SJCRH30 (cell line): ENCODE results near the gene ANGPTL8. TPM values are rescaled to one million over a fixed set of nuclear protein-coding genes. Genes with fewer than 3 reads are reported as not detected.

Source experiments
- DNase-seq, 2 experiments: peaks; one replicate each; pipeline ENCODE4 v3.0.0-alpha.2; 2015 to 2020
- H3K27ac ChIP-seq: fragments of 250-450 bp; sonication (Bioruptor Pico); 2 replicates; pipeline ENCODE4 v1.5.1; 2020; ENCODE audit warnings: mild to moderate bottlenecking, moderate library complexity
- H3K27me3 ChIP-seq: fragments of 250-450 bp; sonication (Bioruptor Pico); 2 replicates; pipeline ENCODE4 v1.5.1; 2020; ENCODE audit warnings: mild to moderate bottlenecking, moderate library complexity
- H3K36me3 ChIP-seq: fragments of 250-450 bp; sonication (Bioruptor Pico); 2 replicates; pipeline ENCODE4 v1.5.1; 2020; ENCODE audit warnings: mild to moderate bottlenecking, moderate library complexity
- H3K4me1 ChIP-seq: fragments of 250-450 bp; sonication (Bioruptor Pico); 2 replicates; pipeline ENCODE4 v1.5.1; 2020; ENCODE audit warnings: mild to moderate bottlenecking, moderate library complexity
- H3K4me3 ChIP-seq: fragments of 250-450 bp; sonication (Bioruptor Pico); 2 replicates; pipeline ENCODE4 v1.5.1; 2020; ENCODE audit warnings: mild to moderate bottlenecking, moderate library complexity
- H3K9me3 ChIP-seq: fragments of 250-450 bp; sonication (Bioruptor Pico); replicated peaks from 2 replicates; pipeline ENCODE4 v1.5.1; 2020; ENCODE audit warnings: mild to moderate bottlenecking, moderate library complexity
- total RNA-seq: library from RNA; depleted of rRNA; stranded (reverse); fragments of >200 nt; shearing (Covaris generic); gene quantifications from 2 replicates; pipeline ENCODE4 v1.2.3, GENCODE V29; 2014

The ANGPTL8 gene
- total RNA-seq, 1 experiment from 2014 or later: not detected

DNA sequence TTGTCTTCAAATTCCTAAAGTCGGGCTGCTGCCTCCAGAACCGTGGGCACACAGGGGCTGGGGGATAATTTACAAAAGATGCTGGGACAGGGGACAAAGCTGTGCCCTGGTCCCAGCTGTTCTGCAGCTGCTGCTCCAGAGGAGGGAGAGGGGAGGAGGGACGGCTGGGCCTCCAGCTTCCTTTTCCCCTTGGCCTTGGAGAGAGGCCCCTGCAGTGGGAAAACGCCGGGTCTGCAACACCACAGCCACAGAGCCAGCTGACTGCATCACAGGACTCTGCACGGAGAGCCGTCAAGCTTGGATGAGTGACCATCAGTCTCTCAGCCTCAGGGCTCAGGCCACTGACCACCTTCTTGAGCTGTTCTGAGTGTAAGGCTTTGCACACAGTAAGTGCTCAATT is 16.8 kb downstream of the ANGPTL8 start:
- Histone ChIP-seq H3K36me3 (peaks cover 11% of the 10 kb centered on the region; the same call in 1 of the 2 replicates), H3K27me3 (no peaks in the 10 kb centered on the region), H3K4me1 (peaks cover 3% of the 10 kb centered on the region), H3K4me3 (no peak overlapping the region), H3K9me3 (no peaks in the 10 kb centered on the region), H3K27ac (peak overlapping the region; percentile 44)
- peak; percentile 87 to 91 for DNase-seq

DNA sequence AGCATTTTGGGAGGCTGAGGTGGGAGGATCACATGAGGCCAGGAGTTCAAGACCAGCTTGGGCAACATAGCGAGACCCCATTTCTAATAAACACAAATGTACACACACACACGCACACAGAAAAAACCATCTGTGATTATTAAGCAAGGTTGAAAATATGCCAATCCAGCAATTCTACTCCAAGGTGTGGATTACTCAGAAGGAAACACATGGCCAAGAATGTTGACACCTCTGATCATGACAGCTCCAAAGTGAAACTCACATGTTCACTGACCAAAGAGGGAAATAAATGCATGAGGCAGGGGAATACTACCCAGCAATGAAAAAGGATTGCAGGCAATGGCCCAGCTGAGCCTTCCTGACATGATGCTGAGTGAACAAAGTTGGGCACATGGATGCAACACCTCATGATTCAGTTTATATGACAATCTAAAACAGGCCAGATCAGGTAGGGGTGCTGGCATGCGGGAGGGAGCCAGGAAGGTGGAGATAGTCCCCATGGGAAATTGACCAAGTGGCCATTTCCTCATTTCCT is 18.5 kb downstream of the ANGPTL8 start:
- H3K4me3 ChIP-seq: no peak overlapping the region
- H3K9me3 ChIP-seq: no peaks in the 10 kb centered on the region
- no peaks in the 10 kb centered on the region for H3K27me3 ChIP-seq
- peaks cover 3% of the 10 kb centered on the region for H3K4me1 ChIP-seq
- no peak overlapping the region for H3K27ac ChIP-seq
- DNase-seq: no peak
- no peaks in the 10 kb centered on the region for H3K36me3 ChIP-seq

DNA sequence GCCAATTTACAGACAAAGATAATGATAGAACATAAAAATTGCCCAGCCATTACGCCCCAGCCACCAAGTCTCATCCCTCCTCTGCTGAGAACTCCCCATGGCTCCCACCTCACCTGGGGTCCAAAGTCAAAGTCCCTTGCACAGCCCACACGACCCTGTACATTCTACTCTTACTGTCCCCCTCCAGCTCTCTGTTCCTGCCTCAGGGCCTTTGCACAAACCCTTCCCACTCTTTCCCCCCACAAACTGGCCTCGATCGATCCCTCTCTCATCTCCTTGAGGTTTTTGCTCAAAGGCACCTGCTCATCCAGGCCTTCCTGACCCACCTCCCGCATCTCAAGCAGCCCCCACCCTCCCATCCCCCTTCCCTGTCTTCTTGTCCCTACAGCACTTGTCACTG is 21.6 kb downstream of the ANGPTL8 start:
- no peak overlapping the region for H3K4me3 ChIP-seq
- H3K4me1 ChIP-seq: peaks cover 18% of the 10 kb centered on the region
- H3K9me3 ChIP-seq: no peaks in the 10 kb centered on the region
- H3K27me3 ChIP-seq: no peaks in the 10 kb centered on the region
- H3K27ac ChIP-seq: no peak overlapping the region
- no peak for DNase-seq
- H3K36me3 ChIP-seq: no peaks in the 10 kb centered on the region

DNA sequence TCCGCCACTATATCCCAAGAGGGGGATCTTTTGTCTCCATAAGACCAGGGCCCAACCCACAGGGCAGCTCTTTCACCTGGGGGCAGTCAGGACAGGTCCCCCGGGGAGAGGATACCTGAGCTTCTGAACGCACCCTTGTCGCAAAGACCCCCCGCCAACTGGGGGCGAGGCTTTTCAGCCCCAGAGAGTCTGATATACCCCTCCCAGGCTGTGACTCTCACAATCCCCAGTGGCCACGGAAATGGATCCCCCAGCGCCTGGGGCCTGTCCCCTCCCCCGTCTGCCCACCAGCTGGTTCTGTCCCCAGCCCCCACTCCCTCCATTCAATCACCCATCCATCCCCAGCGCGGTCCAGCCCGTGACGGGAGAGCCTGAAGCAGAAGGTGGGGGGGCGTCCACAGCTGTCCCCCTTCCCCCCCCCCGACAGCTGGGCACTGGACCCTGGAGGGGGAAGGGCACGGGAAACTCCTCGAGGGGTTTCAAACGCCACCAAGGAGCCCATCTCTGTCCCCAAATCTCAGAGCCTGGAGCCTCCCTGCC is 22.1 kb downstream of the ANGPTL8 start:
- no peaks in the 10 kb centered on the region for H3K27me3 ChIP-seq

DNA sequence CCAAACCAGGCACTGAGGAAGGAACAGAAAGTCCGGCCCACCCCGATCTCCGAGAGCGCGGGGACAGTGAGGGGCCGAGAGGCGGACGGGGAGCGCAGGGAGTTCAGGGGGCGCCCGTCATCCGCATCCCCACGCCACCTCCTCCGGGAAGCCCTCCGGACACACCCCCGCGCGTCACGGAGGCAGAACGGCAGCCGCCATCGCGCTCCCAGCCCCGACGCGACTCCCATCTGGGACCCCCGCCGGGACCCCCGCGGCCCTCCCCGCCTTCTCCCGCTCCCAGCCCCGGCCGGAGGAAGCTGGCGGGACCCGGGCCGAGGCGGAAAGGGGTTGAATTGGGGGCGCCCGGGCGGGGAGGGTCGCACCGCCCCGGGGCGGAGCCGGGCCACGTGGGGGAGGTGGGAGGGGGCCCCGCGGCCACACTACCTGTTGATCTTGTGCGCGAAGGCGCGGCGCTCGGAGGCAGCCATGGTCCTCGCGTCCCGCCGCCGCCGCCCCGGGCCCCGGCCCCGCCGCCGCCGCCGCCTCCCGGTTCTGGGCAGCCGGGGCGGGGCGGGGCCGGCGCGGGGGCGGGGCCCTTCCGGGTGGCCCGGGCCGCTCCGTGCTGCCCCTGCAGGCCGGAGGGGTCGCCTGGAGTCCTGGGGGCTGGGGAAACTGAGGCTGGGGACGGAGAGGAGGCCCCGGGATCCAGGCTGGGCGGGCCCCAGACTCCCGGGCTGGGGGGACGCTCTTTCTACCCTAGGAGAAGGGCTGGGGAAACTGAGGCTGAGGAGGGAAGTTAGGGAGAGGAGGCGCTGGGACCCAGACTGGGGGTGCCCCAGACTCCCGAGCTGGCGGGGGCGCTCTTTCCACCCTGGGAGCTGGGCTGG is 22.8 kb downstream of the ANGPTL8 start, which contains the start of gene DOCK6:
Gene DOCK6, minus strand, starts transcription at position 554 of the 869 bp plus-strand sequence. Its CDS starts 84 bp downstream, at position 470.
- Histone ChIP-seq H3K36me3 (no peaks in the 10 kb centered on the region), H3K27me3 (no peaks in the 10 kb centered on the region), H3K27ac (peak within 1 kb of the TSS; percentile 52), H3K4me3 (peak within 1 kb of the TSS; percentile 96), H3K9me3 (no peaks in the 10 kb centered on the region), H3K4me1 (peaks cover 19% of the 10 kb centered on the region)
- peak in 1 of 2 experiments; percentile 46 for DNase-seq

More for the DNA sequence above, 22.1 kb downstream of the ANGPTL8 start:
- no peaks in the 10 kb centered on the region for H3K9me3 ChIP-seq
- no peaks in the 10 kb centered on the region for H3K36me3 ChIP-seq
- peak overlapping the region; percentile 52 for H3K27ac ChIP-seq
- peak overlapping the region; percentile 96 for H3K4me3 ChIP-seq
- H3K4me1 ChIP-seq: peaks cover 19% of the 10 kb centered on the region
- peak; percentile 66 to 72 for DNase-seq

DNA sequence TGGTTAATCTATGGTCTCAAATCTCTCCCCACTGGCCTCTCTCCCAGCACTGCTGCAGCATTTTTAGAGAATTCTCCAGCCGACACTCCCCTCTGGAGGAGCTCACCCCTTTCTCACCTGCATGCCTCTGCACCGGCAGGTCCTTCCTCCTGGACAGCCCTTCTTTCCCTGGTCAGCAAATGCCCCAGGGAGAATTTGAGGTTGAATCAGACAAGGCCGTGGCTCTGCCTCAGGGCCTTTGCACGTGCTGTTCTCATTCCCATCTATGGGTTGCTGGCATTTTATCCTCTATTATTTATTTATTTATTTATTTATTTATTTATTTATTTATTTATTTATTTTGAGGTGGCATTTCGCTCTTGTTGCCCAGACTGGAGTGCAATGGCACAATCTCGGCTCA is 24.3 kb downstream of the ANGPTL8 start:
- no peaks in the 10 kb centered on the region for H3K9me3 ChIP-seq
- H3K4me3 ChIP-seq: no peak overlapping the region
- no peaks in the 10 kb centered on the region for H3K27me3 ChIP-seq
- no peak overlapping the region for H3K27ac ChIP-seq
- peaks cover 19% of the 10 kb centered on the region for H3K4me1 ChIP-seq
- no peak for DNase-seq
- no peaks in the 10 kb centered on the region for H3K36me3 ChIP-seq

DNA sequence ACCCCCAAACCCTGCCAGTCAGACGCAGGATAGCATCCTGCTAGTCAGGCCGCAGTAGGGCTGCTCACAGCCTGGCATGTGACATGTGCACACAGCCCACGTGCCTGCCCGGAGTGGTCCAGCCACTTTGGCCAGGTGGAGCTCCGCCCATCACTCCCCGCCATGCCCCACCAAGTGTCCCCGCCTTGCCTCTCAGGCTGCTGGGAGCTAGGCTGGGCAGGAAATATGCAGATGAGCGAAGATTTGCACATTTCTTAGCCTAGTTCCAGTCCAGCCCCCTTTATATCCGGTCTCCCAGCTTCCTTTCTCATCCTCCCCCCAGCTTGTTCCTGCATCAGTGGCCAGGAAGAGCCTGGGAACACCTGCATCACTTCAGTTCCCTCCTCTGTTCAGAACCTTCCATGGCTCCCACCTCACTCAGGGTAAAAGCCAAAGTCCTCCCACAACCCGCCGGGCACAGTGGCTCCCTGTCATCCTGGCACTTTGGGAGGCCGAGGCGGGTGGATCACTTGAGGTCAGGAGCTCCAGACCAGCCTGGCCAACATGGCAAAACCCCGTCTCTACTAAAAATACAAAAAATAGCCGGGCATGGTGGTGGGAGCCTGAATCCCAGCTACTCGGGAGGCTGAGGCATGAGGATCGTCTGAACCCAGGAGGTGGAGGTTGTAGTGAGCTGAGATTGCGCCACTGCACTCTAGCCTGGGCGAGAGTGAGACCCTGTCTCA is 25.2 kb downstream of the ANGPTL8 start:
- peaks cover 24% of the 10 kb centered on the region for H3K4me1 ChIP-seq
- H3K27ac ChIP-seq: no peak overlapping the region
- H3K36me3 ChIP-seq: no peaks in the 10 kb centered on the region
- H3K4me3 ChIP-seq: no peak overlapping the region
- H3K27me3 ChIP-seq: no peaks in the 10 kb centered on the region
- no peaks in the 10 kb centered on the region for H3K9me3 ChIP-seq
- DNase-seq: peak; percentile 43 to 45

DNA sequence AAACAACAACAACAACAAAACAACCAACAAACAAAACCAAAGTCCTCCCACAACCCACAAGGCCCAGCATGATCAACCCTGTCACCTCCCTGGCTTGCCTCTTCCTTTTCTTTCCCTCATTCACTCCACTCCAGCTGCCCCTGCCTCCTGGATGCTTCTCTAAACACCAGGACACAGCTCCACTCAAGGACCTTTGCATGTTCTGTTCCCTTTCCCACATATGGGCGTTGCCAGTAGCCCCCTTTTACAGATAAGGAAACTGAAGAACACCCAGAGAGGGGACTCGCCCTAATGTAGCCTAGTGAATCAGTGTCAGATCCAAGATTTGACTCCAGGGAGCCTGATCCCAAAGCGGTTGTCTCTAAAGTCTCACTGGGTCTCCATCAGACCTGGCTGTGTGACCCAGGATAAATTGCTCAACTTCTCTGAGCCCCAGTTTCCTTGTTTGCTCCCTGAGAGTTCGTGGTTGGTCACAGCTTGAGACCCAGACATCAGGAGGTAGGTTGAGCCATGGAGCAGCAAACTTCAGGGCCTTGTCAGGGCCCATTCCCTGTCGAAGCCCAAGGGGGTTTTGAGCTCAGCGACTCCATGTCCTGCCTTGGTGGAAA is 25.9 kb downstream of the ANGPTL8 start:
- peak overlapping the region; percentile 22; the same call in 1 of the 2 replicates for H3K27ac ChIP-seq
- H3K36me3 ChIP-seq: no peaks in the 10 kb centered on the region
- H3K27me3 ChIP-seq: no peaks in the 10 kb centered on the region
- DNase-seq: no peak
- H3K4me3 ChIP-seq: no peak overlapping the region
- H3K9me3 ChIP-seq: no peaks in the 10 kb centered on the region
- H3K4me1 ChIP-seq: peaks cover 24% of the 10 kb centered on the region

DNA sequence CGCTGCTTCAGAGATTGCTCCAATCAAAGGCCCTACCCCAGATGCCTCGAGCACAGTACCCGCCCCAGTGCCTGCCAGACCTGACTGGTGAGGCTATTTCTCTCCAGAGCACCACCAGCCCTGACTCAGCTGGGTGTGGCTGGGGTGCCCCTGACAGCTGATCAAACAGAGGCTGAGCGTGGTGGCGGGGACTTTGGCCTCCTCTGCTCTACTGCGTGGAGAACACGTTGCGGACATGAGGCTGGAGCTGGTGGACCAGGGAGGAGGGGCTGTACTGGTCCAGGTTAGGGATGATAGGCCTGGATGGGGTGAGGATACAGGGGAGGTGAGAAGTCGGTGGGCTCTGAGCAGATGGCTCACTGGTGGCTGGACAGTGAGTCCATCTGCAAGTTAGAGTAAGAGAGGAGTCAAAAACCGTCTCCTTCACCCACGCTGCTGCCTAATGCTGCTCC is 26.4 kb downstream of the ANGPTL8 start:
- H3K9me3 ChIP-seq: no peaks in the 10 kb centered on the region
- H3K27me3 ChIP-seq: no peaks in the 10 kb centered on the region
- no peaks in the 10 kb centered on the region for H3K36me3 ChIP-seq
- H3K4me1 ChIP-seq: peaks cover 24% of the 10 kb centered on the region
- H3K4me3 ChIP-seq: no peak overlapping the region
- H3K27ac ChIP-seq: peak overlapping the region; percentile 22; the same call in 1 of the 2 replicates
- DNase-seq: peak; percentile 77 to 85

DNA sequence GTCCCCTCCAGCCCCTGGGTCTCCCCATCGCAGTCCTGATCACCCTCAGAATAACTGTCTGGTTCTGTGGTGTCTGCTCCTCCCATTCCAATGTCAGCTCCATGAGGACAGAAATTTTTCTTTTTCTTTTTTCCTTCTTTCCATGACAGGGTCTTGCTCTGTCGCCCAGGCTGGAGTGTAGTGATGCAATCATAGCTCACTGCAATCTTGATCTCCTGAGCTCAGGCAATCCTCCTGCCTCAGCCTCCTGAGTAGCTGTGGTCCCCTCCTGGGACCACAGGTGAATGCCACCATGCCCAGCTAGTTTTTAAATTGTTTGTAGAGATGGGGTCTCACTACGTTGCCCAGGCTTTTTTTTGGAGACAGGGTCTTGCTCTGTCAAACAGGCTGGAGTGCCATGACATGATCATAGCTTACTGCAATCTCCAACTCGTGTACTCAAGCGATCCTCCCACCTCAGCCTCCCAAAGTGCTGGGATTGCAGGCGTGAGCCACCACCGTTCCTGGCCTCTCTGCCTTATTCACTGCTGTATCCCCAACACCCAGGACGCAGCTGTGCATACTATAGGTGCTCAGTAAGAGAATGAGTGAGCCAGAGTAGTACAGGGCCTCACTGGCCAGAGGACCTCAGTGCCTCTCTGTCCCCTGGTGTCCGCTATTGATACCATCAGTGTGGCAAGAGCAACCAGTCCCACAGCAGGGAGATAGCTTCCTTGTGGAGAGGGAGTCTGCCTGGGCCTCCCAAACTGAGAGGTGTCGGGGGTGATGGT is 28.1 kb downstream of the ANGPTL8 start:
- no peak overlapping the region for H3K27ac ChIP-seq
- DNase-seq: no peak

DNA sequence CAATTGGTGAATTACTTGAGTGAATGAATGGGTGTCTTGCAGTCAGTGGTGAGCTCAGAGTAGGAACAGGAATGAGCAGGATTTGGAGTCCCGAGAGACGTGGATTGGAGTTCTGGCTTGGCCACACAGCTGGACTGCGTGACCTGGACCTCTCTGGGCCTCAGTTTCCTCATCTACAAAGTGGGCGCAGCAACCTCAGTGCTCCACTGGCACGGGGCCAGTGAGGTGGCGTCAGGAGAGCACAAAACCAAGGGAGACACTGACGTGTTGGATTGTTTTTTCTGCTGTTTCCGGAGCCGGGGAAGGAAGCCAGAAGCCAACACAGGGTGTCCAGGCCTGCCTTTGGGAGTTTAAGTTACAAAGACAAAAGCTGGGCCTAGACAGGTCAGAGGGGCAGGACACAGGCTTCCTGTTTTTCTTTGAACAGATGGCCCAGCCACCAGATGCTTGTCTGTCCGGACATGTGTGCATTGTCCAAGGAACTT is 29.4 kb downstream of the ANGPTL8 start:
- peak; percentile 67 to 74 for DNase-seq
- Histone ChIP-seq H3K4me1 (peaks cover 24% of the 10 kb centered on the region), H3K4me3 (no peak overlapping the region), H3K36me3 (no peaks in the 10 kb centered on the region), H3K27ac (peak overlapping the region; percentile 36), H3K27me3 (no peaks in the 10 kb centered on the region), H3K9me3 (no peaks in the 10 kb centered on the region)

More for the DNA sequence above, 28.1 kb downstream of the ANGPTL8 start:
- no peaks in the 10 kb centered on the region for H3K9me3 ChIP-seq
- H3K4me3 ChIP-seq: no peak overlapping the region
- peaks cover 24% of the 10 kb centered on the region for H3K4me1 ChIP-seq
- H3K27me3 ChIP-seq: no peaks in the 10 kb centered on the region
- no peaks in the 10 kb centered on the region for H3K36me3 ChIP-seq

DNA sequence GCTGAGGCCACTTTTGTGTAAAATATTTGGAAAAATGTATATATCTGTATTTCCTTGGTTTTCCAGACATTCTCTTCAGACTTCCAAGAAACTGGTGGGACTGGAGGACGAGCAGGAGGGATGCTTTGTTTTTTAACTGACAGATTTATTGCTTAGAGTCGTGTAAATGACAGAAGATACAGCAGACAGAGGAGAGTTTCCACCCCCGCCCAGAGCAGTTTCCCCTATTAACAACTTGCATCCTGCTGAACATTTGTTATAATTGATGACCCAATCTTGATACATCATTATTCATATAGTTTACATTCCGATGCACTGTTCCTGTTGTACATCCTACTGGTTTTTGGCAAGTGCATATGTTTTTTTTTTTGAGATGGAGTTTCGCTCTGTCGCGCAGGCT is 30.0 kb downstream of the ANGPTL8 start:
- Histone ChIP-seq H3K9me3 (no peaks in the 10 kb centered on the region), H3K27ac (peak overlapping the region; percentile 36), H3K36me3 (no peaks in the 10 kb centered on the region), H3K27me3 (no peaks in the 10 kb centered on the region), H3K4me1 (peaks cover 20% of the 10 kb centered on the region), H3K4me3 (no peak overlapping the region)
- DNase-seq: no peak

DNA sequence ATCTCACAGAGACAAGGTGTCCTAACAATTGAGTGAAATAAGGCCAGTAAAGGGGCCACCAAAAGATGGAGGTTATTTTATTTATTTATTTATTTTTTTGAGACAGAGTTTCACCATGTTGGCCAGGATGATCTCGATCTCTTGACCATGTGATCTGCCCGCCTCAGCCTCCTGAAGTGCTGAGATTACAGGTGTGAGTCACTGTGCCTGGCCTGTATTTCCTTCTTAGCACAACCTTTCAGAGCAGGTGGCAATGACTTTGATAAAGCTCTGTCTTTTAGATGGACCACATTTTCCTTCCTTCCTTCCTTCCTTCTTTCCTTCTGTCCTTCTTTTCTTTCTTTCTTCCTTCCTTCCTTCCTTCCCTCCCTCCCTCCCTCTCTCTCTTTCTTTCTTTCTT is 33.9 kb downstream of the ANGPTL8 start:
- Histone ChIP-seq H3K4me3 (no peak overlapping the region), H3K4me1 (0 out of 2 replicates have a peak, but pooled peaks cover 5% of the 10 kb centered on the region), H3K27ac (no peak overlapping the region), H3K27me3 (no peaks in the 10 kb centered on the region), H3K36me3 (no peaks in the 10 kb centered on the region), H3K9me3 (no peaks in the 10 kb centered on the region)
- DNase-seq: no peak
